ENCODE data around the gene GOSR2. TPM values are rescaled to one million over a fixed set of nuclear protein-coding genes. Genes with fewer than 3 reads are reported as not detected.

Gene GOSR2
- total RNA-seq, 1 experiment from 2014 or later: 52.9 TPM

DNA sequence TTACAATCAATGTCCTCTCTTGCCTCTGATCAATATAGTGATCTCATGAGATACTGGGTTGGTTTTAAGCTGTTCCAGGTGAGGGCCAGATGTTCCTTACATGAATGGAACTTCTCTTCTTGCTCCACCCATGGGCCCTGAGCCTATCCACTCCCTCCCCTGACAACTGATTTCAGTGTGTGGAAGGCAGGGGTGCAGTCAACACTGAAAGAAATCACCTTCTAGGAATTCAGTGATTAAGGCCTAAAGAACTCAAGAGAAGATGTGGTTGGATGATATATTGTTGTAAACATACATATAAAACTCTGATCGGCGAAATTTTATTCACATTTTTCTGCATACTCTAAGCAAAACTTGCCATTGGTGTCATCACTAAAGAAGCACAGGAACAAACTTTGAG lies 6.7 kb upstream of the GOSR2 start:
- CTCF ChIA-PET: no interaction called here
- no peak for DNase-seq (ENCODE audit: low read depth, low spot score)

More for the DNA sequence above, 6.7 kb upstream of the GOSR2 start:
- Histone ChIP-seq H3K27me3 (ENCODE audit: insufficient read depth, low read length) (no peaks in the 10 kb centered on the region), H3K9me2 (ENCODE audit: insufficient read depth) (no peaks in the 10 kb centered on the region), H3K9me3 (ENCODE audit: control insufficient read depth in 1 of 2, insufficient read depth in 1 of 2, low read depth in 1 of 2, low read length in 2 of 2) (no peaks in the 10 kb centered on the region), H3K36me3 (ENCODE audit: control insufficient read depth in 1 of 2, insufficient read depth in 2 of 2, low read length in 2 of 2) (no peaks in the 10 kb centered on the region), H3K4me2 (ENCODE audit: low read length) (no peak overlapping the region), H4K20me1 (ENCODE audit: insufficient read depth) (no peaks in the 10 kb centered on the region), H3K79me2 (ENCODE audit: insufficient read depth, low read length) (no peaks in the 10 kb centered on the region), H3K4me3 (replicated peaks in 1 of 2; ENCODE audit: low read depth in 1 of 2, low read length in 2 of 2) (no peak overlapping the region), H3K4me1 (ENCODE audit: control insufficient read depth in 1 of 2, insufficient read depth in 2 of 2, low read length in 2 of 2) (peaks cover 0 to 10% of the 10 kb centered on the region in 2 experiments; a peak in 1 of 4 replicates), H2AFZ (ENCODE audit: low read depth, low read length, poor library complexity, severe bottlenecking) (no peak overlapping the region), H3K27ac (ENCODE audit: low read depth, low read length) (no peak overlapping the region), H3K9ac (ENCODE audit: low read length) (no peak overlapping the region)
- ATAC-seq: peak; percentile 51; the same call in 1 of the 2 replicates
- ChIA-PET POLR2A (no interaction called here), RAD21 (ENCODE audit: low non-redundant PET in 1 of 2, low total read pairs in 2 of 2, uncharacterized antibody in 2 of 2, unreplicated experiment in 2 of 2) (no interaction called here)
- intact Hi-C loops (cut with micrococcal nuclease): no loop called here
- no TSS peak for BruUV-seq (replicated peaks)
- TF ChIP-seq POLR2AphosphoS5 (IDR thresholded peaks at IDR 0.05; ENCODE audit: low read depth, low read length) (no peak), SRF (IDR thresholded peaks at IDR 0.05; ENCODE audit: low read depth) (no peak), TCF7L2 (IDR thresholded peaks at IDR 0.05; ENCODE audit: borderline replicate concordance, extremely low read depth, insufficient read depth, insufficient read length) (no peak), SP1 (IDR thresholded peaks at IDR 0.05; ENCODE audit: low read depth) (no peak), ZNF274 (IDR thresholded peaks at IDR 0.05; ENCODE audit: low read depth, low read length) (no peak), ZFX (IDR thresholded peaks at IDR 0.05) (no peak), EZH2 (IDR thresholded peaks at IDR 0.05) (no peak), POLR2A (IDR thresholded peaks at IDR 0.05; ENCODE audit: borderline replicate concordance, extremely low read depth, insufficient read depth, insufficient read length) (no peak), CEBPB (IDR thresholded peaks at IDR 0.05; ENCODE audit: low read depth) (no peak)
- TF ChIP-seq, protein P1, sequence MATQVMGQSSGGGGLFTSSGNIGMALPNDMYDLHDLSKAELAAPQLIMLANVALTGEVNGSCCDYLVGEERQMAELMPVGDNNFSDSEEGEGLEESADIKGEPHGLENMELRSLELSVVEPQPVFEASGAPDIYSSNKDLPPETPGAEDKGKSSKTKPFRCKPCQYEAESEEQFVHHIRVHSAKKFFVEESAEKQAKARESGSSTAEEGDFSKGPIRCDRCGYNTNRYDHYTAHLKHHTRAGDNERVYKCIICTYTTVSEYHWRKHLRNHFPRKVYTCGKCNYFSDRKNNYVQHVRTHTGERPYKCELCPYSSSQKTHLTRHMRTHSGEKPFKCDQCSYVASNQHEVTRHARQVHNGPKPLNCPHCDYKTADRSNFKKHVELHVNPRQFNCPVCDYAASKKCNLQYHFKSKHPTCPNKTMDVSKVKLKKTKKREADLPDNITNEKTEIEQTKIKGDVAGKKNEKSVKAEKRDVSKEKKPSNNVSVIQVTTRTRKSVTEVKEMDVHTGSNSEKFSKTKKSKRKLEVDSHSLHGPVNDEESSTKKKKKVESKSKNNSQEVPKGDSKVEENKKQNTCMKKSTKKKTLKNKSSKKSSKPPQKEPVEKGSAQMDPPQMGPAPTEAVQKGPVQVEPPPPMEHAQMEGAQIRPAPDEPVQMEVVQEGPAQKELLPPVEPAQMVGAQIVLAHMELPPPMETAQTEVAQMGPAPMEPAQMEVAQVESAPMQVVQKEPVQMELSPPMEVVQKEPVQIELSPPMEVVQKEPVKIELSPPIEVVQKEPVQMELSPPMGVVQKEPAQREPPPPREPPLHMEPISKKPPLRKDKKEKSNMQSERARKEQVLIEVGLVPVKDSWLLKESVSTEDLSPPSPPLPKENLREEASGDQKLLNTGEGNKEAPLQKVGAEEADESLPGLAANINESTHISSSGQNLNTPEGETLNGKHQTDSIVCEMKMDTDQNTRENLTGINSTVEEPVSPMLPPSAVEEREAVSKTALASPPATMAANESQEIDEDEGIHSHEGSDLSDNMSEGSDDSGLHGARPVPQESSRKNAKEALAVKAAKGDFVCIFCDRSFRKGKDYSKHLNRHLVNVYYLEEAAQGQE (IDR thresholded peaks at IDR 0.05; ENCODE audit: low read depth): no peak
- TF ChIP-seq, protein P2, sequence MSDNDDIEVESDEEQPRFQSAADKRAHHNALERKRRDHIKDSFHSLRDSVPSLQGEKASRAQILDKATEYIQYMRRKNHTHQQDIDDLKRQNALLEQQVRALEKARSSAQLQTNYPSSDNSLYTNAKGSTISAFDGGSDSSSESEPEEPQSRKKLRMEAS (IDR thresholded peaks at IDR 0.05): no peak
- TF ChIP-seq, protein P3, sequence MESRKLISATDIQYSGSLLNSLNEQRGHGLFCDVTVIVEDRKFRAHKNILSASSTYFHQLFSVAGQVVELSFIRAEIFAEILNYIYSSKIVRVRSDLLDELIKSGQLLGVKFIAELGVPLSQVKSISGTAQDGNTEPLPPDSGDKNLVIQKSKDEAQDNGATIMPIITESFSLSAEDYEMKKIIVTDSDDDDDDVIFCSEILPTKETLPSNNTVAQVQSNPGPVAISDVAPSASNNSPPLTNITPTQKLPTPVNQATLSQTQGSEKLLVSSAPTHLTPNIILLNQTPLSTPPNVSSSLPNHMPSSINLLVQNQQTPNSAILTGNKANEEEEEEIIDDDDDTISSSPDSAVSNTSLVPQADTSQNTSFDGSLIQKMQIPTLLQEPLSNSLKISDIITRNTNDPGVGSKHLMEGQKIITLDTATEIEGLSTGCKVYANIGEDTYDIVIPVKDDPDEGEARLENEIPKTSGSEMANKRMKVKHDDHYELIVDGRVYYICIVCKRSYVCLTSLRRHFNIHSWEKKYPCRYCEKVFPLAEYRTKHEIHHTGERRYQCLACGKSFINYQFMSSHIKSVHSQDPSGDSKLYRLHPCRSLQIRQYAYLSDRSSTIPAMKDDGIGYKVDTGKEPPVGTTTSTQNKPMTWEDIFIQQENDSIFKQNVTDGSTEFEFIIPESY (IDR thresholded peaks at IDR 0.05; ENCODE audit: extremely low read depth, insufficient replicate concordance, low read length): no peak
- TF ChIP-seq, protein P4, sequence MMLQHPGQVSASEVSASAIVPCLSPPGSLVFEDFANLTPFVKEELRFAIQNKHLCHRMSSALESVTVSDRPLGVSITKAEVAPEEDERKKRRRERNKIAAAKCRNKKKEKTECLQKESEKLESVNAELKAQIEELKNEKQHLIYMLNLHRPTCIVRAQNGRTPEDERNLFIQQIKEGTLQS (IDR thresholded peaks at IDR 0.05): no peak

Measured in HCT116 (cell line).